Transverse colon (tissue), 4 donors: ENCODE results near the gene IQSEC3.

Experiments
- CTCF ChIP-seq, 5 experiments: fragments of 200-600 bp in 3 of 5; fragments of 450-650 bp in 2 of 5; sonication (generic) in 3 of 5; IDR thresholded peaks; 1 replicate in 2 of 5; 2 replicates in 3 of 5; pipeline ENCODE4 v1.5.1; 2016 to 2017; ENCODE audit warnings: antibody characterized with exemption in 5 of 5, inconsistent platforms in 3 of 5, mild to moderate bottlenecking in 2 of 5, moderate library complexity in 1 of 5
- POLR2A ChIP-seq: fragments of 450-650 bp; IDR thresholded peaks from one replicate; pipeline ENCODE4 v1.6.1; 2016; ENCODE audit warnings: antibody characterized with exemption, mild to moderate bottlenecking, moderate library complexity
- POLR2AphosphoS5 ChIP-seq, 3 donors: sonication (generic); formaldehyde crosslinking; IDR thresholded peaks; one replicate each; pipeline ENCODE4 v1.6.1; 2016; ENCODE audit warnings: antibody characterized with exemption in 3 of 3

- TF ChIP-seq CTCF (IDR thresholded peaks at IDR 0.05) (no peak), POLR2A (no peak), POLR2AphosphoS5 (IDR thresholded peaks at IDR 0.05) (no peak)
Observed at GRCh38 chr12:194276-194675, 127.7 kb downstream of the IQSEC3 start.
